ENCODE data around the gene MED27. TPM values are rescaled to one million over a fixed set of nuclear protein-coding genes. Genes with fewer than 3 reads are reported as not detected.

The MED27 gene
- total RNA-seq, 1 experiment from 2014 or later, result 30.4 TPM

- Histone ChIP-seq H3K4me3 (ENCODE audit: low read depth, low read length) (no peak overlapping the region), H3K36me3 (ENCODE audit: control insufficient read depth, insufficient read depth, low read length) (no peaks in the 10 kb centered on the region), H3K27me3 (replicated peaks; ENCODE audit: control insufficient read depth, insufficient read depth, low read length) (no peaks in the 10 kb centered on the region), H3K4me1 (no peaks in the 10 kb centered on the region), H3K9me3 (no peaks in the 10 kb centered on the region)
- peaks cover 8% of the 10 kb centered on the region for H3K4me1 Mint-ChIP-seq (ENCODE audit: low read depth, unreplicated experiment)
- H3K27ac Mint-ChIP-seq (ENCODE audit: unreplicated experiment), result peak overlapping the region; percentile 10
- H3K27me3 Mint-ChIP-seq (ENCODE audit: insufficient read depth, unreplicated experiment), result no peaks in the 10 kb centered on the region
- ChIA-PET POLR2A (no interaction called here), CTCF (no interaction called here)
- TF ChIP-seq CTCF (IDR thresholded peaks at IDR 0.05; ENCODE audit: insufficient read depth in 1 of 2, low read depth in 1 of 2, low read length in 1 of 2, severe bottlenecking in 1 of 2, unreplicated experiment in 1 of 2), result no peak
- no peaks in the 10 kb centered on the region for H3K9me3 Mint-ChIP-seq (ENCODE audit: unreplicated experiment)
- no peak for DNase-seq
- intact Hi-C loops (cut with micrococcal nuclease; ENCODE audit: unreplicated experiment), result no loop called here
- H3K36me3 Mint-ChIP-seq (ENCODE audit: insufficient read depth, unreplicated experiment), result no peaks in the 10 kb centered on the region
- no TSS peak for BruUV-seq (replicated peaks)
- H3K4me3 Mint-ChIP-seq (ENCODE audit: unreplicated experiment), result no peak overlapping the region
Measured at GRCh38 chr9:132041798-132042197, 37.9 kb downstream of the MED27 start.

- intact Hi-C loops (cut with micrococcal nuclease; ENCODE audit: unreplicated experiment), result no loop called here
- Mint-ChIP-seq H3K36me3 (ENCODE audit: insufficient read depth, unreplicated experiment) (no peaks in the 10 kb centered on the region), H3K27ac (ENCODE audit: unreplicated experiment) (no peak overlapping the region), H3K4me3 (ENCODE audit: unreplicated experiment) (no peak overlapping the region), H3K27me3 (ENCODE audit: insufficient read depth, unreplicated experiment) (no peaks in the 10 kb centered on the region), H3K4me1 (ENCODE audit: low read depth, unreplicated experiment) (peaks cover 12% of the 10 kb centered on the region), H3K9me3 (ENCODE audit: unreplicated experiment) (no peaks in the 10 kb centered on the region)
- Histone ChIP-seq H3K36me3 (ENCODE audit: control insufficient read depth, insufficient read depth, low read length) (no peaks in the 10 kb centered on the region), H3K4me3 (ENCODE audit: low read depth, low read length) (no peak overlapping the region), H3K27me3 (replicated peaks; ENCODE audit: control insufficient read depth, insufficient read depth, low read length) (no peaks in the 10 kb centered on the region), H3K4me1 (no peaks in the 10 kb centered on the region), H3K9me3 (no peaks in the 10 kb centered on the region)
- ChIA-PET POLR2A (interaction anchor here (0.6 kb wide), 1 partner anchor 39 kb away, joined by 3 read pairs; the partner anchor contains the start of gene MED27), CTCF (no interaction called here)
- no peak for TF ChIP-seq CTCF (IDR thresholded peaks at IDR 0.05; ENCODE audit: insufficient read depth in 1 of 2, low read depth in 1 of 2, low read length in 1 of 2, severe bottlenecking in 1 of 2, unreplicated experiment in 1 of 2)
- DNase-seq, result no peak
- BruUV-seq (replicated peaks), result no TSS peak
Measured at GRCh38 chr9:132040808-132041207, 38.9 kb downstream of the MED27 start.

- Histone ChIP-seq H3K36me3 (ENCODE audit: control insufficient read depth, insufficient read depth, low read length) (no peaks in the 10 kb centered on the region), H3K4me3 (ENCODE audit: low read depth, low read length) (no peak overlapping the region), H3K4me1 (no peaks in the 10 kb centered on the region), H3K9me3 (no peaks in the 10 kb centered on the region), H3K27me3 (replicated peaks; ENCODE audit: control insufficient read depth, insufficient read depth, low read length) (no peaks in the 10 kb centered on the region)
- no TSS peak for BruUV-seq (replicated peaks)
- H3K4me3 Mint-ChIP-seq (ENCODE audit: unreplicated experiment), result no peak overlapping the region
- H3K27me3 Mint-ChIP-seq (ENCODE audit: insufficient read depth, unreplicated experiment), result no peaks in the 10 kb centered on the region
- intact Hi-C loops (cut with micrococcal nuclease; ENCODE audit: unreplicated experiment), result no loop called here
- ChIA-PET POLR2A (no interaction called here), CTCF (no interaction called here)
- no peak for TF ChIP-seq CTCF (IDR thresholded peaks at IDR 0.05; ENCODE audit: insufficient read depth in 1 of 2, low read depth in 1 of 2, low read length in 1 of 2, severe bottlenecking in 1 of 2, unreplicated experiment in 1 of 2)
- no peak overlapping the region for H3K27ac Mint-ChIP-seq (ENCODE audit: unreplicated experiment)
- H3K36me3 Mint-ChIP-seq (ENCODE audit: insufficient read depth, unreplicated experiment), result no peaks in the 10 kb centered on the region
- H3K4me1 Mint-ChIP-seq (ENCODE audit: low read depth, unreplicated experiment), result peaks cover 12% of the 10 kb centered on the region
- no peaks in the 10 kb centered on the region for H3K9me3 Mint-ChIP-seq (ENCODE audit: unreplicated experiment)
- DNase-seq, result no peak
Measured at GRCh38 chr9:132040246-132040645, 39.4 kb downstream of the MED27 start.
